ENCODE data around the gene ZDHHC11B. TPM values are rescaled to one million over a fixed set of nuclear protein-coding genes. Genes with fewer than 3 reads are reported as not detected.
"Not testable (repeated sequence)": the region's sequence is repeated elsewhere in the genome, so short reads cannot be mapped to it uniquely, and the experiment has no call there.

Gene ZDHHC11B
- total RNA-seq, 4 donors from 2014 or later = 0.39 to 2.1 (median 1.5) TPM; not detected in 1

- no peaks in the 10 kb centered on the region for H3K27me3 ChIP-seq
- WGBS, 2 donors = 78 to 80% methylated on average over 32 of the region's 32 CpGs
- TF ChIP-seq POLR2A (IDR thresholded peaks at IDR 0.05) (no peak), EP300 (IDR thresholded peaks at IDR 0.05) (no peak), CTCF (IDR thresholded peaks at IDR 0.05) (no peak)
- H3K4me3 ChIP-seq = no peak overlapping the region
- H3K4me1 ChIP-seq = no peaks in the 10 kb centered on the region
- H3K27ac ChIP-seq = no peak overlapping the region
- H3K9me3 ChIP-seq = no peaks in the 10 kb centered on the region
- DNase-seq (ENCODE audit: low spot score in 2 of 2) = no peak
- peaks cover 0 to 12% (median 0%) of the 10 kb centered on the region in 3 donors for H3K36me3 ChIP-seq
Observed at GRCh38 chr5:766666-767431, 17.7 kb downstream of the ZDHHC11B start.

GRCh38 chr5:765948-766631 is 18.4 kb downstream of the ZDHHC11B start:
- WGBS, 2 donors = 88 to 89% methylated on average over 18 of the region's 18 CpGs
- H3K4me3 ChIP-seq = no peak overlapping the region
- H3K4me1 ChIP-seq = no peaks in the 10 kb centered on the region
- no peaks in the 10 kb centered on the region for H3K9me3 ChIP-seq
- no peaks in the 10 kb centered on the region for H3K27me3 ChIP-seq
- no peak for DNase-seq (ENCODE audit: low spot score in 2 of 2)
- no peak overlapping the region for H3K27ac ChIP-seq
- TF ChIP-seq CTCF (IDR thresholded peaks at IDR 0.05) (no peak), EP300 (IDR thresholded peaks at IDR 0.05) (no peak), POLR2A (IDR thresholded peaks at IDR 0.05) (no peak)
- H3K36me3 ChIP-seq = peaks cover 0 to 12% (median 0%) of the 10 kb centered on the region in 3 donors

DNA sequence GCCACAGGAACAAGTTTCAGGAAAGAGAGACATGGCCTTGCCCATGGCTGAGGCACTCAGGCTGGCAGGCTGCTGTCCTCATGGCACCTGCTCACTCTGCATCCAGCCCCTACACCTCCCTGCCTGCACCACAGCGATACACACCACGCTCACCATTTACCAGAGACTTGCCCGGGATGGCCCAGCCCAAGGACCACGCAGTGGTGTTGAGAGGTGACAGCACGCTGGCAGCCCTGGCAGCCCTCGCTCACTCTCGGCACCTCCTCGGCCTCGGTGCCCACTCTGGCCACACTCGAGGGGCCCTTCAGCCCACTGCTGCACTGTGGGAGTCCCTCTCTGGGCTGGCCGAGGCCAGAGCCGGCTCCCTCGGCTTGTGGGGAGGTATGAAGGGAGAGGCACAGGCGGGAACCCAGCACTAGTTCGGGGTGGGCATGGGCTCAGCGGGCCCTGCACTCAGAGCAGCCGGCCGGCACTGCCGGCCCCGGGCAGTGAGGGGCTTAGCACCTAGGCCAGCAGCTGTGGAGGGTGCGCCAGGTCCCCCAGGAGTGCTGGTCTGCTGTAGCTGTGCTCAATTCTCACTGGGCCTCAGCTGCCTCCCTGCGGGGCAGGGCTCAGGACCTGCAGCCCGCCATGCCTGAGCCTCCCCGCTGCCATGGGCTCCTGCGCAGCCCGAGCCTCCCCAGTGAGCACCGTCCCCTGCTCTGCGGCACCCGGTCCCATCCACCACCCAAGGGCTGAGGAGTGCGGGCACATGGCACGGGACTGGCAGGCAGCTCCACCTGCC is 20.3 kb downstream of the ZDHHC11B start:
- Histone ChIP-seq H3K4me3 (no peak overlapping the region), H3K4me1 (peaks cover 0 to 5% (median 1%) of the 10 kb centered on the region in 4 donors), H3K27me3 (no peaks in the 10 kb centered on the region), H3K36me3 (peaks cover 0 to 12% (median 0%) of the 10 kb centered on the region in 3 donors), H3K27ac (no peak overlapping the region), H3K9me3 (no peaks in the 10 kb centered on the region)
- DNase-seq (ENCODE audit: low spot score in 2 of 2) = no peak
- no peak for TF ChIP-seq CTCF (IDR thresholded peaks at IDR 0.05)
- no peak for TF ChIP-seq EP300 (IDR thresholded peaks at IDR 0.05)
- no peak for TF ChIP-seq POLR2A (IDR thresholded peaks at IDR 0.05)
- 94% methylated on average over 31 of the region's 31 CpGs for WGBS, 2 donors

GRCh38 chr5:763397-763796 is 21.1 kb downstream of the ZDHHC11B start:
- WGBS, 2 donors = 69 to 82% methylated on average over 5 of the region's 5 CpGs
- no peak overlapping the region for H3K4me3 ChIP-seq
- H3K4me1 ChIP-seq = peaks cover 0 to 13% (median 7%) of the 10 kb centered on the region in 4 donors
- H3K27ac ChIP-seq = no peak overlapping the region
- DNase-seq (ENCODE audit: low spot score in 2 of 2) = no peak
- peaks cover 0 to 3% of the 10 kb centered on the region in 2 donors for H3K27me3 ChIP-seq
- no peaks in the 10 kb centered on the region for H3K9me3 ChIP-seq
- no peak for TF ChIP-seq CTCF (IDR thresholded peaks at IDR 0.05)
- no peak for TF ChIP-seq POLR2A (IDR thresholded peaks at IDR 0.05)
- no peak for TF ChIP-seq EP300 (IDR thresholded peaks at IDR 0.05)
- H3K36me3 ChIP-seq = peaks cover 0 to 12% (median 0%) of the 10 kb centered on the region in 3 donors

GRCh38 chr5:762996-763395 is 21.5 kb downstream of the ZDHHC11B start:
- H3K4me3 ChIP-seq; H3K27ac ChIP-seq; H3K27me3 ChIP-seq; H3K9me3 ChIP-seq; DNase-seq (ENCODE audit: low spot score in 2 of 2): not testable (repeated sequence)
- Histone ChIP-seq H3K36me3 (peaks cover 0 to 12% (median 0%) of the 10 kb centered on the region in 3 donors), H3K4me1 (peaks cover 0 to 17% (median 11%) of the 10 kb centered on the region in 4 donors)
- WGBS, 2 donors = 86 to 88% methylated on average over 8 of the region's 8 CpGs

Data from tibial nerve (tissue), 4 donors.